Kidney (tissue), 14 donors: Measurements from ENCODE around the gene XIRP2. TPM values are rescaled to one million over a fixed set of nuclear protein-coding genes. Genes with fewer than 3 reads are reported as not detected.

Experiments
- DNase-seq, 5 donors: peaks; one replicate each; pipeline ENCODE4 v3.0.0-alpha.2; 2013 to 2020
- FAIRE-seq: peaks from 2 replicates; lab custom pipeline; 2012; peaks lifted over from hg19 to GRCh38; lab: Jason Lieb, UNC
- H3K27ac ChIP-seq, 2 donors: one replicate each; pipeline ENCODE4 v1.7.0; 2013; ENCODE audit warnings: low read depth in 2 of 2, low read length in 2 of 2, inconsistent platforms in 1 of 2
- H3K27me3 ChIP-seq: one replicate; pipeline ENCODE4 v1.7.1; 2013; ENCODE audit warnings: low read length, inconsistent platforms; ENCODE audit not compliant: control insufficient read depth, insufficient read depth
- H3K36me3 ChIP-seq, 3 donors: one replicate each; pipeline versions ENCODE4 v1.7.0 to v1.7.1; 2013; ENCODE audit warnings: low read length in 3 of 3, control low read depth in 1 of 3, inconsistent platforms in 1 of 3; ENCODE audit not compliant: insufficient read depth in 3 of 3, control insufficient read depth in 2 of 3
- H3K4me1 ChIP-seq, 3 donors: one replicate each; pipeline versions ENCODE4 v1.7.0 to v1.7.1; 2013; ENCODE audit warnings: low read length in 3 of 3, inconsistent platforms in 1 of 3, low read depth in 1 of 3; ENCODE audit not compliant: control insufficient read depth in 2 of 3, insufficient read depth in 2 of 3
- H3K4me3 ChIP-seq, 3 donors: one replicate each; pipeline versions ENCODE4 v1.7.0 to v1.8.1; 2013; ENCODE audit warnings: low read length in 3 of 3, control low read depth in 1 of 3, inconsistent platforms in 1 of 3
- H3K9ac ChIP-seq, 3 donors: one replicate each; pipeline versions ENCODE4 v1.7.0 to v1.7.1; 2013; ENCODE audit warnings: low read length in 3 of 3, control low read depth in 1 of 3, inconsistent platforms in 1 of 3
- H3K9me3 ChIP-seq, 3 donors: one replicate each; pipeline versions ENCODE4 v1.7.0 to v1.7.1; 2013; ENCODE audit warnings: low read length in 3 of 3, control low read depth in 1 of 3, inconsistent platforms in 1 of 3; ENCODE audit not compliant: control insufficient read depth in 2 of 3, insufficient read depth in 1 of 3
- intact Hi-C: fragments of 100-400 bp; cut with DNase I; formaldehyde crosslinking; loops from one replicate; pipeline ENCODE4 v1.11.1; 2022
- polyA plus RNA-seq: library from polyadenylated mRNA; stranded (reverse); fragments of 350-450 nt; fragmentation: Illumina TruSeq; extraction: RNeasy Lipid Tissue Mini Kit (QIAGEN cat#74804); gene quantifications from one replicate; pipeline ENCODE4 v1.2.3, GENCODE V29; 2014; ENCODE audit warnings: low read depth, low replicate concordance; ENCODE audit not compliant: insufficient read depth
- total RNA-seq: library from RNA; stranded (reverse); fragmentation: NEBNext Ultra II Directional; extraction: Animal tissue kit (Norgen Biotek cat#: 25700); gene quantifications from one replicate; pipeline ENCODE4 v1.2.1, GENCODE V29; 2021
- TF ChIP-seq, protein P1 (sequence below): IDR thresholded peaks from 3 replicates; pipeline ENCODE4 v1.5.1; 2012; ENCODE audit warnings: mild to moderate bottlenecking, moderate library complexity, borderline replicate concordance; ENCODE audit not compliant: insufficient read depth; ENCODE audit errors: extremely low read depth
- donor health status: control.
- donor health status: control.
- donor health status: control.
- donor health status: control.
- donor health status: control.
- donor health status: DM: yes; HTN: yes; CAD: no.
- donor health status: Normal renal cell carcinoma (clear cell type).

The XIRP2 gene
- total and polyA plus RNA-seq, 2 donors from 2014 or later, result not detected

GRCh38 chr2:167253025-167253424, 364.7 kb downstream of the XIRP2 start:
- TF ChIP-seq, protein P1, sequence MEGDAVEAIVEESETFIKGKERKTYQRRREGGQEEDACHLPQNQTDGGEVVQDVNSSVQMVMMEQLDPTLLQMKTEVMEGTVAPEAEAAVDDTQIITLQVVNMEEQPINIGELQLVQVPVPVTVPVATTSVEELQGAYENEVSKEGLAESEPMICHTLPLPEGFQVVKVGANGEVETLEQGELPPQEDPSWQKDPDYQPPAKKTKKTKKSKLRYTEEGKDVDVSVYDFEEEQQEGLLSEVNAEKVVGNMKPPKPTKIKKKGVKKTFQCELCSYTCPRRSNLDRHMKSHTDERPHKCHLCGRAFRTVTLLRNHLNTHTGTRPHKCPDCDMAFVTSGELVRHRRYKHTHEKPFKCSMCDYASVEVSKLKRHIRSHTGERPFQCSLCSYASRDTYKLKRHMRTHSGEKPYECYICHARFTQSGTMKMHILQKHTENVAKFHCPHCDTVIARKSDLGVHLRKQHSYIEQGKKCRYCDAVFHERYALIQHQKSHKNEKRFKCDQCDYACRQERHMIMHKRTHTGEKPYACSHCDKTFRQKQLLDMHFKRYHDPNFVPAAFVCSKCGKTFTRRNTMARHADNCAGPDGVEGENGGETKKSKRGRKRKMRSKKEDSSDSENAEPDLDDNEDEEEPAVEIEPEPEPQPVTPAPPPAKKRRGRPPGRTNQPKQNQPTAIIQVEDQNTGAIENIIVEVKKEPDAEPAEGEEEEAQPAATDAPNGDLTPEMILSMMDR, result no peak
- H3K36me3 ChIP-seq, result no peaks in the 10 kb centered on the region
- H3K9ac ChIP-seq, result no peak overlapping the region
- H3K4me3 ChIP-seq, result no peak overlapping the region
- FAIRE-seq, result no peak
- no peaks in the 10 kb centered on the region for H3K9me3 ChIP-seq
- H3K27ac ChIP-seq, result no peak overlapping the region
- no peaks in the 10 kb centered on the region for H3K4me1 ChIP-seq
- no peaks in the 10 kb centered on the region for H3K27me3 ChIP-seq
- DNase-seq, result no peak
- intact Hi-C loops, result no loop called here

DNA sequence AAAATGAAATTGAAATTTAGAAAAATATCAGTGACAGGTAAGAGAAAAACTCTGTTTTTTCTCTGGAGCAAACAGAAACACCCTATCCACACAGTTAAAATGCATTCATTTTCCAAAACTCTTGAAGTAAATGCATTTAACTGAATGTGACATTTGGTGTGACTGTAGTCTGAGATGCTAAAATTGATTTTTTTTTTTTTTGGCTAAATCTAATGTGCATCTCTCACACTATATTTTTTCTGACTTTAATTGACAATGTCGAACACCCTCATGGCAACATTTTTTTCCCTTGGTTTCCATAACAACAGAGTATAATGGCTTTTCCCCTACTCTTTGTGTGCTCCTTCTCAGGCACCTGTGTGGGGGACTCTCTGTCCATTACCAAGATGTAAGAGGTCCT, 366.4 kb downstream of the XIRP2 start:
- intact Hi-C loops, result no loop called here
- H3K27ac ChIP-seq, result no peak overlapping the region
- no peak overlapping the region for H3K9ac ChIP-seq
- no peak for FAIRE-seq
- no peaks in the 10 kb centered on the region for H3K36me3 ChIP-seq
- no peak for DNase-seq
- TF ChIP-seq, protein P1, result no peak
- H3K4me3 ChIP-seq, result no peak overlapping the region
- H3K4me1 ChIP-seq, result no peaks in the 10 kb centered on the region
- H3K9me3 ChIP-seq, result no peaks in the 10 kb centered on the region
- no peaks in the 10 kb centered on the region for H3K27me3 ChIP-seq

DNA sequence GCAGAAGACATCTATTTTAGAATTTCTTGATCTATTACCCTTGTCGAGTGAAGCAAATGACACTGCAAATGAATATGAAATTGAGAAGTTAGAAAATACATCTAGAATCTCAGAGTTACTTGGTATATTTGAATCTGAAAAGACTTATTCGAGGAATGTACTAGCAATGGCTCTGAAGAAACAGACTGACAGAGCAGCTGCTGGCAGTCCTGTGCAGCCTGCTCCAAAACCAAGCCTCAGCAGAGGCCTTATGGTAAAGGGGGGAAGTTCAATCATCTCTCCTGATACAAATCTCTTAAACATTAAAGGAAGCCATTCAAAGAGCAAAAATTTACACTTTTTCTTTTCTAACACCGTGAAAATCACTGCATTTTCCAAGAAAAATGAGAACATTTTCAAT, 370.4 kb downstream of the XIRP2 start:
- no peak overlapping the region for H3K27ac ChIP-seq
- H3K4me1 ChIP-seq, result no peaks in the 10 kb centered on the region
- no peak overlapping the region for H3K4me3 ChIP-seq
- intact Hi-C loops, result no loop called here
- no peaks in the 10 kb centered on the region for H3K27me3 ChIP-seq
- no peaks in the 10 kb centered on the region for H3K36me3 ChIP-seq
- TF ChIP-seq, protein P1, result no peak
- H3K9me3 ChIP-seq, result no peaks in the 10 kb centered on the region
- no peak for DNase-seq
- H3K9ac ChIP-seq, result no peak overlapping the region
- FAIRE-seq, result no peak

DNA sequence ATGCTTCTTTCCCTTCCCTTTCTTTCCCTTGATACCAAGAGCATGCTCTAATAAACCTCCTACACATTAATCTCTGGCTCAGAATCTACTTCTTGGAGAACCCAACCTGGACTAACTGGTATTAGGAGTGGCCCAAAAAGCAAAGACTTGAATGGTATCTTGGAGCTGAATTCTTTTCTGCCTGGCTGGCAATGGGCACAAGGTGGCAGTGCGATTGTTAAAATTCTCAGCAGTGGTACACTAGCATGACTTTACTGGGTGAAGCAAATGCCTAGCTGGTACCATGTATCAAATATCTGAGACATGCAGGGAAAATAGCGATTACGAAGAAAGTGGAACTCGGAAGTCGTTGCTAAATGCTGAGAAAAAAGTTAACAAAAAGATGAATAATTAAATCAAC, 376.1 kb downstream of the XIRP2 start:
- DNase-seq (peak in 3 of 5 donors; percentile 13 to 29 (median 24)), FAIRE-seq (no peak)
- no peaks in the 10 kb centered on the region for H3K9me3 ChIP-seq
- no peaks in the 10 kb centered on the region for H3K4me1 ChIP-seq
- no peak overlapping the region for H3K9ac ChIP-seq
- H3K36me3 ChIP-seq, result no peaks in the 10 kb centered on the region
- no peak overlapping the region for H3K27ac ChIP-seq
- no peak overlapping the region for H3K4me3 ChIP-seq
- H3K27me3 ChIP-seq, result no peaks in the 10 kb centered on the region
- intact Hi-C loops, result no loop called here
- TF ChIP-seq, protein P1, result peak; percentile 21
